SK-N-SH (cell line): Measurements from ENCODE around the gene PPP2R2B.

ENCODE experiments used
- CHD2 ChIP-seq: fragments of 150-350 bp; IDR thresholded peaks from 2 replicates; pipeline ENCODE4 v1.6.1; 2018; ENCODE audit warnings: low read length; ENCODE audit not compliant: partially characterized antibody
- POLR2AphosphoS5 ChIP-seq: IDR thresholded peaks from 2 replicates; pipeline ENCODE4 v1.6.1; 2012; ENCODE audit warnings: low read depth, low read length
- TEAD4 ChIP-seq: IDR thresholded peaks from 2 replicates; pipeline ENCODE4 v1.4.0; 2012; ENCODE audit warnings: mild to moderate bottlenecking, borderline replicate concordance; ENCODE audit not compliant: insufficient read depth
- TF ChIP-seq, protein P1 (sequence below): fragments of 150-350 bp; IDR thresholded peaks from 2 replicates; pipeline ENCODE4 v1.6.1; 2017; ENCODE audit warnings: antibody characterized with exemption, low read length, low read depth, borderline replicate concordance
- TF ChIP-seq, protein P2 (sequence below): fragments of 200-600 bp; sonication (generic); IDR thresholded peaks from 2 replicates; pipeline ENCODE4 v1.6.1; 2017; ENCODE audit warnings: antibody characterized with exemption, mild to moderate bottlenecking, moderate library complexity

DNA sequence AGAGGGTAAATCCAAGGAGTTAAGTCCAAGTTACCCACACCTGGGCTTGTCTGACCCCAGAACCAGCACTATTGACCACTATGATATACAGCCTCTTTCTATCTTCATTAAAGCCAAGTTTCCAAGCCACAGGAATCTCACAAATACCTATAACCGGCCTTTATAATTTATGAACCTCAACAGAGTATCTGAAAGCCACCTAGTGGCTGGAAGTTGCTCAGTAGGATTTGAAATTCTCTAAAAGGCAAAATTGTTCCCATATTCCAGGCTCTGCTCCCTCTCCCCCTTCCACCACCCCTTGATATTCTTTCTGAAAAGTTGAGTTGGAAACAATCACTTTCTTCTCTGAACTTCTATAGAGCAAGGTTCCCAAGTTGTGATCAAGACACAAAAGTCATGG lies 256.2 kb downstream of the PPP2R2B start:
- TF ChIP-seq POLR2AphosphoS5 (no peak), CHD2 (no peak), TEAD4 (no peak)
- TF ChIP-seq, protein P1, sequence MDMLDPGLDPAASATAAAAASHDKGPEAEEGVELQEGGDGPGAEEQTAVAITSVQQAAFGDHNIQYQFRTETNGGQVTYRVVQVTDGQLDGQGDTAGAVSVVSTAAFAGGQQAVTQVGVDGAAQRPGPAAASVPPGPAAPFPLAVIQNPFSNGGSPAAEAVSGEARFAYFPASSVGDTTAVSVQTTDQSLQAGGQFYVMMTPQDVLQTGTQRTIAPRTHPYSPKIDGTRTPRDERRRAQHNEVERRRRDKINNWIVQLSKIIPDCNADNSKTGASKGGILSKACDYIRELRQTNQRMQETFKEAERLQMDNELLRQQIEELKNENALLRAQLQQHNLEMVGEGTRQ = no peak
- TF ChIP-seq, protein P2, sequence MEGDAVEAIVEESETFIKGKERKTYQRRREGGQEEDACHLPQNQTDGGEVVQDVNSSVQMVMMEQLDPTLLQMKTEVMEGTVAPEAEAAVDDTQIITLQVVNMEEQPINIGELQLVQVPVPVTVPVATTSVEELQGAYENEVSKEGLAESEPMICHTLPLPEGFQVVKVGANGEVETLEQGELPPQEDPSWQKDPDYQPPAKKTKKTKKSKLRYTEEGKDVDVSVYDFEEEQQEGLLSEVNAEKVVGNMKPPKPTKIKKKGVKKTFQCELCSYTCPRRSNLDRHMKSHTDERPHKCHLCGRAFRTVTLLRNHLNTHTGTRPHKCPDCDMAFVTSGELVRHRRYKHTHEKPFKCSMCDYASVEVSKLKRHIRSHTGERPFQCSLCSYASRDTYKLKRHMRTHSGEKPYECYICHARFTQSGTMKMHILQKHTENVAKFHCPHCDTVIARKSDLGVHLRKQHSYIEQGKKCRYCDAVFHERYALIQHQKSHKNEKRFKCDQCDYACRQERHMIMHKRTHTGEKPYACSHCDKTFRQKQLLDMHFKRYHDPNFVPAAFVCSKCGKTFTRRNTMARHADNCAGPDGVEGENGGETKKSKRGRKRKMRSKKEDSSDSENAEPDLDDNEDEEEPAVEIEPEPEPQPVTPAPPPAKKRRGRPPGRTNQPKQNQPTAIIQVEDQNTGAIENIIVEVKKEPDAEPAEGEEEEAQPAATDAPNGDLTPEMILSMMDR = peak; percentile 58
